Activated T-cell treated with anti-CD3 and anti-CD28 coated beads, Interleukin-2, amount 50 U/mL, for 72 hours (primary cell): ENCODE measurements around the gene LCE7A. TPM values are rescaled to one million over a fixed set of nuclear protein-coding genes. Genes with fewer than 3 reads are reported as not detected.

Experiments used
- ATAC-seq, 2 donors: fragments of 150-1000 bp; cut with Tn5 transposase; replicated peaks in 1 of 2; 2 replicates each; pipeline ENCODE4 v1.10.0; 2021; ENCODE audit warnings: moderate library complexity in 2 of 2, mild to moderate bottlenecking in 1 of 2
- DNase-seq, 2 donors: peaks; one replicate each; pipeline ENCODE4 v3.0.0; 2021 to 2022; ENCODE audit warnings: mixed read lengths in 1 of 2
- H3K27ac Mint-ChIP-seq: one replicate; pipeline ENCODE4 v1.8.0; 2022; ENCODE audit warnings: mild to moderate bottlenecking, moderate library complexity, mixed read lengths
- H3K27me3 Mint-ChIP-seq: one replicate; pipeline ENCODE4 v1.8.0; 2022; ENCODE audit warnings: low read depth, mixed read lengths
- H3K36me3 Mint-ChIP-seq, 2 donors: one replicate each; pipeline ENCODE4 v1.8.0; 2022; ENCODE audit warnings: mixed read lengths in 2 of 2, mild to moderate bottlenecking in 1 of 2; ENCODE audit not compliant: insufficient read depth in 2 of 2
- H3K4me1 Mint-ChIP-seq: one replicate; pipeline ENCODE4 v1.8.0; 2022; ENCODE audit warnings: low read depth, mixed read lengths
- H3K4me3 Mint-ChIP-seq, 2 donors: one replicate each; pipeline ENCODE4 v1.8.0; 2022; ENCODE audit warnings: mild to moderate bottlenecking in 2 of 2, mixed read lengths in 2 of 2, moderate library complexity in 2 of 2
- H3K9me3 Mint-ChIP-seq, 2 donors: one replicate each; pipeline ENCODE4 v1.8.0; 2022; ENCODE audit warnings: mixed read lengths in 2 of 2
- total RNA-seq, 2 donors: library from RNA; stranded (reverse); gene quantifications; one replicate each; pipeline ENCODE4 v1.2.3, GENCODE V29; 2022

LCE7A gene
- total RNA-seq, 2 donors from 2014 or later, result not detected

- DNase-seq, result no peak
- no peaks in the 10 kb centered on the region for H3K9me3 Mint-ChIP-seq
- H3K27me3 Mint-ChIP-seq, result peaks cover 4% of the 10 kb centered on the region
- H3K36me3 Mint-ChIP-seq, result no peaks in the 10 kb centered on the region
- no peak for ATAC-seq
- no peaks in the 10 kb centered on the region for H3K4me1 Mint-ChIP-seq
- no peak overlapping the region for H3K4me3 Mint-ChIP-seq
- no peak overlapping the region for H3K27ac Mint-ChIP-seq
Measured at GRCh38 chr1:152866321-152866720, 6.5 kb downstream of the LCE7A start.

- DNase-seq (peak; percentile 41 to 61), ATAC-seq (peak; percentile 26 to 54)
- H3K36me3 Mint-ChIP-seq, result no peaks in the 10 kb centered on the region
- peaks cover 11% of the 10 kb centered on the region for H3K27me3 Mint-ChIP-seq
- no peak overlapping the region for H3K4me3 Mint-ChIP-seq
- H3K9me3 Mint-ChIP-seq, result no peaks in the 10 kb centered on the region
- H3K27ac Mint-ChIP-seq, result no peak overlapping the region
- H3K4me1 Mint-ChIP-seq, result no peaks in the 10 kb centered on the region
Measured at GRCh38 chr1:152869808-152870419, 10.1 kb downstream of the LCE7A start.

- H3K36me3 Mint-ChIP-seq, result no peaks in the 10 kb centered on the region
- H3K4me3 Mint-ChIP-seq, result no peak overlapping the region
- no peaks in the 10 kb centered on the region for H3K4me1 Mint-ChIP-seq
- no peak overlapping the region for H3K27ac Mint-ChIP-seq
- peak; percentile 4 to 19 for DNase-seq
- peaks cover 16% of the 10 kb centered on the region for H3K27me3 Mint-ChIP-seq
- ATAC-seq, result peak in 1 of 2 donors; percentile 32
- H3K9me3 Mint-ChIP-seq, result no peaks in the 10 kb centered on the region
Measured at GRCh38 chr1:152870831-152871730, 11.3 kb downstream of the LCE7A start.

GRCh38 chr1:152871731-152872126, 11.9 kb downstream of the LCE7A start:
- Mint-ChIP-seq H3K4me1 (no peaks in the 10 kb centered on the region), H3K4me3 (no peak overlapping the region), H3K27ac (no peak overlapping the region), H3K9me3 (no peaks in the 10 kb centered on the region), H3K27me3 (peaks cover 16% of the 10 kb centered on the region), H3K36me3 (no peaks in the 10 kb centered on the region)
- DNase-seq (no peak), ATAC-seq (no peak)

- Mint-ChIP-seq H3K4me3 (no peak overlapping the region), H3K36me3 (no peaks in the 10 kb centered on the region), H3K9me3 (no peaks in the 10 kb centered on the region), H3K27ac (no peak overlapping the region), H3K4me1 (no peaks in the 10 kb centered on the region), H3K27me3 (peaks cover 22% of the 10 kb centered on the region)
- DNase-seq, result no peak
- no peak for ATAC-seq
Measured at GRCh38 chr1:152873495-152873894, 13.7 kb downstream of the LCE7A start.

- Mint-ChIP-seq H3K4me3 (no peak overlapping the region), H3K27ac (no peak overlapping the region)
Measured at GRCh38 chr1:152876827-152877226, 17.0 kb downstream of the LCE7A start.

GRCh38 chr1:152878042-152878441, 18.2 kb downstream of the LCE7A start, which contains the start of gene SMCP:
SMCP (plus strand) TSS chr1:152878322; CDS start chr1:152884423, 6,101 bp downstream.
- Mint-ChIP-seq H3K36me3 (no peaks in the 10 kb centered on the region), H3K4me3 (no peak within 1 kb of the TSS), H3K9me3 (no peaks in the 10 kb centered on the region), H3K4me1 (peaks cover 5% of the 10 kb centered on the region), H3K27ac (no peak within 1 kb of the TSS), H3K27me3 (peaks cover 18% of the 10 kb centered on the region)
- ATAC-seq (no peak), DNase-seq (peak; percentile 31 to 43)

More at GRCh38 chr1:152876827-152877226, 17.0 kb downstream of the LCE7A start:
- Mint-ChIP-seq H3K36me3 (no peaks in the 10 kb centered on the region), H3K9me3 (no peaks in the 10 kb centered on the region), H3K27me3 (peaks cover 19% of the 10 kb centered on the region), H3K4me1 (peaks cover 5% of the 10 kb centered on the region)
- ATAC-seq (no peak), DNase-seq (no peak)

GRCh38 chr1:152879559-152880198, 19.9 kb downstream of the LCE7A start:
- Mint-ChIP-seq H3K27me3 (peaks cover 18% of the 10 kb centered on the region), H3K4me3 (no peak overlapping the region), H3K4me1 (peaks cover 5% of the 10 kb centered on the region), H3K9me3 (no peaks in the 10 kb centered on the region), H3K27ac (no peak overlapping the region), H3K36me3 (no peaks in the 10 kb centered on the region)
- DNase-seq (no peak), ATAC-seq (no peak)

GRCh38 chr1:152880316-152880715, 20.5 kb downstream of the LCE7A start:
- H3K36me3 Mint-ChIP-seq, result no peaks in the 10 kb centered on the region
- no peaks in the 10 kb centered on the region for H3K9me3 Mint-ChIP-seq
- no peak overlapping the region for H3K4me3 Mint-ChIP-seq
- ATAC-seq, result no peak
- no peak overlapping the region for H3K27ac Mint-ChIP-seq
- no peak for DNase-seq
- H3K4me1 Mint-ChIP-seq, result peaks cover 5% of the 10 kb centered on the region
- H3K27me3 Mint-ChIP-seq, result peaks cover 12% of the 10 kb centered on the region

GRCh38 chr1:152880907-152881306, 21.1 kb downstream of the LCE7A start:
- DNase-seq, result no peak
- peaks cover 12% of the 10 kb centered on the region for H3K27me3 Mint-ChIP-seq
- H3K9me3 Mint-ChIP-seq, result no peaks in the 10 kb centered on the region
- H3K4me3 Mint-ChIP-seq, result no peak overlapping the region
- peaks cover 5% of the 10 kb centered on the region for H3K4me1 Mint-ChIP-seq
- no peaks in the 10 kb centered on the region for H3K36me3 Mint-ChIP-seq
- ATAC-seq, result peak in 1 of 2 donors; percentile 38
- H3K27ac Mint-ChIP-seq, result no peak overlapping the region

- Mint-ChIP-seq H3K36me3 (no peaks in the 10 kb centered on the region), H3K4me3 (no peak overlapping the region), H3K9me3 (no peaks in the 10 kb centered on the region), H3K4me1 (peaks cover 5% of the 10 kb centered on the region), H3K27ac (no peak overlapping the region), H3K27me3 (peaks cover 5% of the 10 kb centered on the region)
- DNase-seq (no peak), ATAC-seq (no peak)
Measured at GRCh38 chr1:152884085-152884484, 24.3 kb downstream of the LCE7A start.

- ATAC-seq (no peak), DNase-seq (no peak)
- H3K4me1 Mint-ChIP-seq, result peaks cover 5% of the 10 kb centered on the region
- no peak overlapping the region for H3K4me3 Mint-ChIP-seq
- peaks cover 5% of the 10 kb centered on the region for H3K27me3 Mint-ChIP-seq
- no peaks in the 10 kb centered on the region for H3K9me3 Mint-ChIP-seq
- H3K27ac Mint-ChIP-seq, result no peak overlapping the region
- H3K36me3 Mint-ChIP-seq, result no peaks in the 10 kb centered on the region
Measured at GRCh38 chr1:152884506-152884905, 24.7 kb downstream of the LCE7A start.

- Mint-ChIP-seq H3K27ac (no peak overlapping the region), H3K4me3 (no peak overlapping the region), H3K27me3 (no peaks in the 10 kb centered on the region), H3K4me1 (no peaks in the 10 kb centered on the region), H3K9me3 (no peaks in the 10 kb centered on the region), H3K36me3 (no peaks in the 10 kb centered on the region)
- ATAC-seq (no peak), DNase-seq (no peak)
Measured at GRCh38 chr1:152884966-152885624, 25.3 kb downstream of the LCE7A start.
